ENCODE measurements around the gene CDIP1.
"Not testable (repeated sequence)": the region's sequence is repeated elsewhere in the genome, so short reads cannot be mapped to it uniquely, and the experiment has no call there.

CDIP1 gene

GRCh38 chr16:4538350-4539235 lies at the start of gene CDIP1:
Gene CDIP1 (minus strand): TSS chr16:4538773. CDS start chr16:4514130, 24,643 bp downstream.
- DNase-seq, result peak; percentile 96

GRCh38 chr16:4586291-4586690 lies 47.7 kb upstream of the CDIP1 start:
- DNase-seq, result no peak

- no peak for DNase-seq
Measured at GRCh38 chr16:4583906-4584305, 45.3 kb upstream of the CDIP1 start.

GRCh38 chr16:4580250-4580649 lies 41.7 kb upstream of the CDIP1 start:
- DNase-seq, result no peak

- DNase-seq, result no peak
Measured at GRCh38 chr16:4578961-4579530, 40.5 kb upstream of the CDIP1 start.

- no peak for DNase-seq
Measured at GRCh38 chr16:4576008-4576407, 37.4 kb upstream of the CDIP1 start.

GRCh38 chr16:4574919-4575705 lies 36.5 kb upstream of the CDIP1 start:
- DNase-seq, result no peak

- DNase-seq, result not testable (repeated sequence)
Measured at GRCh38 chr16:4573926-4574325, 35.4 kb upstream of the CDIP1 start.

- DNase-seq, result no peak
Measured at GRCh38 chr16:4572715-4573114, 34.1 kb upstream of the CDIP1 start.

- DNase-seq, result no peak
Measured at GRCh38 chr16:4570688-4571321, 32.2 kb upstream of the CDIP1 start.

GRCh38 chr16:4570086-4570485 lies 31.5 kb upstream of the CDIP1 start:
- DNase-seq, result no peak

- no peak for DNase-seq
Measured at GRCh38 chr16:4566144-4566543, 27.6 kb upstream of the CDIP1 start.

- DNase-seq, result no peak
Measured at GRCh38 chr16:4564661-4565267, 26.2 kb upstream of the CDIP1 start.

- no peak for DNase-seq
Measured at GRCh38 chr16:4561596-4561995, 23.0 kb upstream of the CDIP1 start.

GRCh38 chr16:4557973-4558372 lies 19.4 kb upstream of the CDIP1 start:
- no peak for DNase-seq

- no peak for DNase-seq
Measured at GRCh38 chr16:4556580-4556979, 18.0 kb upstream of the CDIP1 start.

- DNase-seq, result no peak
Measured at GRCh38 chr16:4556112-4556511, 17.5 kb upstream of the CDIP1 start, which contains the start of gene C16orf96. Gene C16orf96 (plus strand): TSS chr16:4556340. CDS start chr16:4556490, 150 bp downstream.

GRCh38 chr16:4552541-4552940 lies 14.0 kb upstream of the CDIP1 start:
- DNase-seq, result no peak

- DNase-seq, result no peak
Measured at GRCh38 chr16:4550591-4550990, 12.0 kb upstream of the CDIP1 start.

- DNase-seq, result no peak
Measured at GRCh38 chr16:4548124-4548523, 9.6 kb upstream of the CDIP1 start.

GRCh38 chr16:4544473-4544872 lies 5.9 kb upstream of the CDIP1 start:
- DNase-seq, result no peak

GRCh38 chr16:4539716-4540284 lies 1.2 kb upstream of the CDIP1 start:
- no peak for DNase-seq

All from CD4-positive, alpha-beta T cell treated with Interleukin-4 for 1 hour (primary cell).